Measurements from ENCODE around the gene FAM210A.

FAM210A gene

GRCh38 chr18:13658436-13659204 is 67.7 kb downstream of the FAM210A start:
- no peak overlapping the region for H3K4me2 ChIP-seq (ENCODE audit: low read length)
- H3K14ac ChIP-seq (ENCODE audit: low read length) = no peak overlapping the region
- H3K36me3 ChIP-seq (ENCODE audit: control insufficient read depth in 1 of 2, insufficient read depth in 2 of 2, low read length in 2 of 2) = no peaks in the 10 kb centered on the region
- H3K79me2 ChIP-seq (ENCODE audit: control insufficient read depth, insufficient read depth, low read length, poor library complexity) = no peaks in the 10 kb centered on the region
- H3K4me1 ChIP-seq (ENCODE audit: control insufficient read depth in 1 of 2, insufficient read depth in 2 of 2, low read length in 2 of 2) = peaks cover 2 to 5% of the 10 kb centered on the region in 2 experiments
- no peaks in the 10 kb centered on the region for H3K9me3 ChIP-seq (ENCODE audit: insufficient read depth, low read depth, low read length)
- no peak overlapping the region for H2AK5ac ChIP-seq (ENCODE audit: low read length)
- no peaks in the 10 kb centered on the region for H3K79me1 ChIP-seq (ENCODE audit: low read length)
- DNase-seq = no peak
- no peak overlapping the region for H3K4ac ChIP-seq (ENCODE audit: low read depth, low read length)
- no peaks in the 10 kb centered on the region for H3K27me3 ChIP-seq (ENCODE audit: insufficient read depth, low read length)
- no peak overlapping the region for H2BK120ac ChIP-seq (ENCODE audit: insufficient read depth, low read length, poor library complexity)
- no peak overlapping the region for H4K91ac ChIP-seq (ENCODE audit: low read depth, low read length)
- no peak overlapping the region for H4K12ac ChIP-seq (ENCODE audit: low read depth, low read length)
- no peak overlapping the region for H4K8ac ChIP-seq (ENCODE audit: low read depth, low read length)
- WGBS (ENCODE audit: extremely low coverage, insufficient coverage, insufficient read length) = no CpG with 5 or more reads among the region's 8 CpGs
- H2BK5ac ChIP-seq (ENCODE audit: low read depth, low read length, poor library complexity) = no peak overlapping the region
- H3K9ac ChIP-seq (ENCODE audit: low read length) = no peak overlapping the region
- no peak overlapping the region for H3K27ac ChIP-seq (ENCODE audit: low read depth, low read length)
- H2AFZ ChIP-seq (ENCODE audit: insufficient read depth, low read length, poor library complexity) = no peak overlapping the region
- no peak overlapping the region for H3K23ac ChIP-seq (ENCODE audit: low read length)
- H3K18ac ChIP-seq (ENCODE audit: low read length) = no peak overlapping the region
- no peak overlapping the region for H3K4me3 ChIP-seq (ENCODE audit: low read depth, low read length)
- no peak overlapping the region for H2BK12ac ChIP-seq (ENCODE audit: low read length)

GRCh38 chr18:13657974-13658373 is 68.4 kb downstream of the FAM210A start:
- Histone ChIP-seq H3K36me3 (ENCODE audit: control insufficient read depth in 1 of 2, insufficient read depth in 2 of 2, low read length in 2 of 2) (no peaks in the 10 kb centered on the region), H4K91ac (ENCODE audit: low read depth, low read length) (no peak overlapping the region), H3K4ac (ENCODE audit: low read depth, low read length) (no peak overlapping the region), H3K27me3 (ENCODE audit: insufficient read depth, low read length) (no peaks in the 10 kb centered on the region), H2AFZ (ENCODE audit: insufficient read depth, low read length, poor library complexity) (no peak overlapping the region), H2BK5ac (ENCODE audit: low read depth, low read length, poor library complexity) (no peak overlapping the region), H2AK5ac (ENCODE audit: low read length) (no peak overlapping the region), H2BK120ac (ENCODE audit: insufficient read depth, low read length, poor library complexity) (no peak overlapping the region), H3K4me3 (ENCODE audit: low read depth, low read length) (no peak overlapping the region), H3K79me2 (ENCODE audit: control insufficient read depth, insufficient read depth, low read length, poor library complexity) (no peaks in the 10 kb centered on the region), H4K8ac (ENCODE audit: low read depth, low read length) (no peak overlapping the region), H3K4me2 (ENCODE audit: low read length) (no peak overlapping the region), H3K79me1 (ENCODE audit: low read length) (no peaks in the 10 kb centered on the region), H3K14ac (ENCODE audit: low read length) (no peak overlapping the region), H3K27ac (ENCODE audit: low read depth, low read length) (no peak overlapping the region), H2BK12ac (ENCODE audit: low read length) (no peak overlapping the region), H3K9me3 (ENCODE audit: insufficient read depth, low read depth, low read length) (no peaks in the 10 kb centered on the region), H3K18ac (ENCODE audit: low read length) (no peak overlapping the region), H3K4me1 (ENCODE audit: control insufficient read depth in 1 of 2, insufficient read depth in 2 of 2, low read length in 2 of 2) (peaks cover 2 to 5% of the 10 kb centered on the region in 2 experiments), H3K9ac (ENCODE audit: low read length) (no peak overlapping the region), H4K12ac (ENCODE audit: low read depth, low read length) (no peak overlapping the region), H3K23ac (ENCODE audit: low read length) (no peak overlapping the region)
- no peak for DNase-seq
- WGBS (ENCODE audit: extremely low coverage, insufficient coverage, insufficient read length) = no CpG with 5 or more reads among the region's 7 CpGs

- H3K36me3 ChIP-seq (ENCODE audit: control insufficient read depth in 1 of 2, insufficient read depth in 2 of 2, low read length in 2 of 2) = no peaks in the 10 kb centered on the region
- H3K79me1 ChIP-seq (ENCODE audit: low read length) = no peaks in the 10 kb centered on the region
- no peak overlapping the region for H3K14ac ChIP-seq (ENCODE audit: low read length)
- H3K4me2 ChIP-seq (ENCODE audit: low read length) = no peak overlapping the region
- H2AFZ ChIP-seq (ENCODE audit: insufficient read depth, low read length, poor library complexity) = no peak overlapping the region
- WGBS (ENCODE audit: extremely low coverage, insufficient coverage, insufficient read length) = no CpG with 5 or more reads among the region's 13 CpGs
- no peaks in the 10 kb centered on the region for H3K9me3 ChIP-seq (ENCODE audit: insufficient read depth, low read depth, low read length)
- no peak overlapping the region for H3K18ac ChIP-seq (ENCODE audit: low read length)
- H4K12ac ChIP-seq (ENCODE audit: low read depth, low read length) = no peak overlapping the region
- H3K4me3 ChIP-seq (ENCODE audit: low read depth, low read length) = no peak overlapping the region
- no peaks in the 10 kb centered on the region for H3K27me3 ChIP-seq (ENCODE audit: insufficient read depth, low read length)
- H3K4ac ChIP-seq (ENCODE audit: low read depth, low read length) = no peak overlapping the region
- H3K27ac ChIP-seq (ENCODE audit: low read depth, low read length) = no peak overlapping the region
- H4K91ac ChIP-seq (ENCODE audit: low read depth, low read length) = no peak overlapping the region
- no peak overlapping the region for H3K23ac ChIP-seq (ENCODE audit: low read length)
- DNase-seq = no peak
- no peaks in the 10 kb centered on the region for H3K79me2 ChIP-seq (ENCODE audit: control insufficient read depth, insufficient read depth, low read length, poor library complexity)
- no peak overlapping the region for H4K8ac ChIP-seq (ENCODE audit: low read depth, low read length)
- H2BK5ac ChIP-seq (ENCODE audit: low read depth, low read length, poor library complexity) = no peak overlapping the region
- H3K9ac ChIP-seq (ENCODE audit: low read length) = no peak overlapping the region
- H2BK12ac ChIP-seq (ENCODE audit: low read length) = no peak overlapping the region
- no peak overlapping the region for H2AK5ac ChIP-seq (ENCODE audit: low read length)
- H2BK120ac ChIP-seq (ENCODE audit: insufficient read depth, low read length, poor library complexity) = no peak overlapping the region
- H3K4me1 ChIP-seq (ENCODE audit: control insufficient read depth in 1 of 2, insufficient read depth in 2 of 2, low read length in 2 of 2) = peaks cover 2 to 5% of the 10 kb centered on the region in 2 experiments
Observed at GRCh38 chr18:13653746-13654433, 72.5 kb downstream of the FAM210A start.

- Histone ChIP-seq H4K12ac (ENCODE audit: low read depth, low read length) (no peak overlapping the region), H3K4me1 (ENCODE audit: control insufficient read depth in 1 of 2, insufficient read depth in 2 of 2, low read length in 2 of 2) (peaks cover 2 to 5% of the 10 kb centered on the region in 2 experiments), H2BK12ac (ENCODE audit: low read length) (no peak overlapping the region), H3K79me2 (ENCODE audit: control insufficient read depth, insufficient read depth, low read length, poor library complexity) (no peaks in the 10 kb centered on the region), H3K9ac (ENCODE audit: low read length) (no peak overlapping the region), H3K14ac (ENCODE audit: low read length) (no peak overlapping the region), H2BK120ac (ENCODE audit: insufficient read depth, low read length, poor library complexity) (no peak overlapping the region), H3K36me3 (ENCODE audit: control insufficient read depth in 1 of 2, insufficient read depth in 2 of 2, low read length in 2 of 2) (peaks cover 4 to 5% of the 10 kb centered on the region in 2 experiments), H2AK5ac (ENCODE audit: low read length) (no peak overlapping the region), H3K27ac (ENCODE audit: low read depth, low read length) (no peak overlapping the region), H3K27me3 (ENCODE audit: insufficient read depth, low read length) (no peaks in the 10 kb centered on the region), H2BK5ac (ENCODE audit: low read depth, low read length, poor library complexity) (no peak overlapping the region), H3K4me3 (ENCODE audit: low read depth, low read length) (no peak overlapping the region), H3K9me3 (ENCODE audit: insufficient read depth, low read depth, low read length) (no peaks in the 10 kb centered on the region), H3K4me2 (ENCODE audit: low read length) (no peak overlapping the region), H4K8ac (ENCODE audit: low read depth, low read length) (no peak overlapping the region), H3K79me1 (ENCODE audit: low read length) (no peaks in the 10 kb centered on the region), H3K23ac (ENCODE audit: low read length) (no peak overlapping the region), H2AFZ (ENCODE audit: insufficient read depth, low read length, poor library complexity) (no peak overlapping the region), H4K91ac (ENCODE audit: low read depth, low read length) (no peak overlapping the region), H3K4ac (ENCODE audit: low read depth, low read length) (no peak overlapping the region), H3K18ac (ENCODE audit: low read length) (no peak overlapping the region)
- DNase-seq = peak in 1 of 2 donors; percentile 30
- no CpG with 5 or more reads among the region's 23 CpGs for WGBS (ENCODE audit: extremely low coverage, insufficient coverage, insufficient read length)
Observed at GRCh38 chr18:13649397-13650390, 76.7 kb downstream of the FAM210A start.
